ENCODE results near the gene EPM2A.

DNA sequence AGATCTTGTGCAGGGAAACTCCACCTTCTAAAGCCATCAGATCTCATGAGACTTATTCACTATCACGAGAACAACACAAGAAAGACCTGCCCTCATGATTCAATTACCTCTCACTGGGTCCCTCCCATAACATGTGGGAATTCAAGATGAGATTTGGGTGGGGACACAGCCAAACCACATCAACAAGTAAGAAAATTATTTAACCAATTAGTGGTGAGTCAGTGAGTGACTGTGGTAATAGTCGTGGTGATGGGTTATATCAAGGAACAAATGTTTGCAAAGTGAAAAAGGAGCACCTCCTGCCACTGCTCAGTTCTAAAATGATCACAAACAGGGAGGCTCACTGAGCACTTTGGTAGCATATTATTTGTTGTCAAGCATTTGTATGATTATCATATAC, 20.6 kb downstream of the EPM2A start:
- no peak for TF ChIP-seq POLR2AphosphoS5 (IDR thresholded peaks at IDR 0.05)
- TF ChIP-seq, protein P1, sequence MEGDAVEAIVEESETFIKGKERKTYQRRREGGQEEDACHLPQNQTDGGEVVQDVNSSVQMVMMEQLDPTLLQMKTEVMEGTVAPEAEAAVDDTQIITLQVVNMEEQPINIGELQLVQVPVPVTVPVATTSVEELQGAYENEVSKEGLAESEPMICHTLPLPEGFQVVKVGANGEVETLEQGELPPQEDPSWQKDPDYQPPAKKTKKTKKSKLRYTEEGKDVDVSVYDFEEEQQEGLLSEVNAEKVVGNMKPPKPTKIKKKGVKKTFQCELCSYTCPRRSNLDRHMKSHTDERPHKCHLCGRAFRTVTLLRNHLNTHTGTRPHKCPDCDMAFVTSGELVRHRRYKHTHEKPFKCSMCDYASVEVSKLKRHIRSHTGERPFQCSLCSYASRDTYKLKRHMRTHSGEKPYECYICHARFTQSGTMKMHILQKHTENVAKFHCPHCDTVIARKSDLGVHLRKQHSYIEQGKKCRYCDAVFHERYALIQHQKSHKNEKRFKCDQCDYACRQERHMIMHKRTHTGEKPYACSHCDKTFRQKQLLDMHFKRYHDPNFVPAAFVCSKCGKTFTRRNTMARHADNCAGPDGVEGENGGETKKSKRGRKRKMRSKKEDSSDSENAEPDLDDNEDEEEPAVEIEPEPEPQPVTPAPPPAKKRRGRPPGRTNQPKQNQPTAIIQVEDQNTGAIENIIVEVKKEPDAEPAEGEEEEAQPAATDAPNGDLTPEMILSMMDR (IDR thresholded peaks at IDR 0.05) = no peak
- no peak for TF ChIP-seq POLR2A (IDR thresholded peaks at IDR 0.05)
